ENCODE data around the gene UBQLN4. TPM values are rescaled to one million over a fixed set of nuclear protein-coding genes. Genes with fewer than 3 reads are reported as not detected.
A peak's percentile ranks its signal among the peaks of the same experiment; 100 is the strongest.

UBQLN4 gene
- total RNA-seq, 6 donors from 2014 or later, result 22.2 to 39.8 (median 24.5) TPM

DNA sequence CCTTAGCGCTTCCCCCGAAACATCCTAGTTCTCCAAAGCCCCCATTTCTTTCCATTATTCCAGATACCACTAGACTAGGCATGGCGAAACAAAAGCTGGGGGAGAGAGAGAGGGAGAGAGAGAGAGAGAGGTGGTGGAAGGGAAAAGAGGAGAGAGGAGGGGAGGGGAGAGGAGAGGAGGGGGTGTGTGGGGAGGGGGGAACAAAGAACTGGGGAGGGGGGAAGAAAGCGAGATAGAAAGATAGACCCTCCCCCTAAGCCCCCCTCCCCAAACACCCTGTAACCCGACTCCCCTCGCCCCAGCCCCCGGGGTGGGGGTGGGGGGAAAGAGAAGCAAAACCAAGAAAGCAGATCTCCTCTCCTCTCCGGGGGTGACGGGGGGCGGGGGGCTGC, 28.3 kb upstream of the UBQLN4 start:
- no peak for ATAC-seq (ENCODE audit: low FRiP score in 2 of 2)
- peak overlapping the region in 1 of 4 donors; percentile 80 for H3K27ac ChIP-seq
- DNase-seq, result no peak
- no peaks in the 10 kb centered on the region for H3K36me3 ChIP-seq
- peaks cover 0 to 4% (median 0%) of the 10 kb centered on the region in 4 donors for H3K27me3 ChIP-seq
- TF ChIP-seq POLR2A (IDR thresholded peaks at IDR 0.05) (no peak), POLR2AphosphoS5 (IDR thresholded peaks at IDR 0.05) (no peak), EP300 (IDR thresholded peaks at IDR 0.05) (no peak)
- TF ChIP-seq, protein P1, sequence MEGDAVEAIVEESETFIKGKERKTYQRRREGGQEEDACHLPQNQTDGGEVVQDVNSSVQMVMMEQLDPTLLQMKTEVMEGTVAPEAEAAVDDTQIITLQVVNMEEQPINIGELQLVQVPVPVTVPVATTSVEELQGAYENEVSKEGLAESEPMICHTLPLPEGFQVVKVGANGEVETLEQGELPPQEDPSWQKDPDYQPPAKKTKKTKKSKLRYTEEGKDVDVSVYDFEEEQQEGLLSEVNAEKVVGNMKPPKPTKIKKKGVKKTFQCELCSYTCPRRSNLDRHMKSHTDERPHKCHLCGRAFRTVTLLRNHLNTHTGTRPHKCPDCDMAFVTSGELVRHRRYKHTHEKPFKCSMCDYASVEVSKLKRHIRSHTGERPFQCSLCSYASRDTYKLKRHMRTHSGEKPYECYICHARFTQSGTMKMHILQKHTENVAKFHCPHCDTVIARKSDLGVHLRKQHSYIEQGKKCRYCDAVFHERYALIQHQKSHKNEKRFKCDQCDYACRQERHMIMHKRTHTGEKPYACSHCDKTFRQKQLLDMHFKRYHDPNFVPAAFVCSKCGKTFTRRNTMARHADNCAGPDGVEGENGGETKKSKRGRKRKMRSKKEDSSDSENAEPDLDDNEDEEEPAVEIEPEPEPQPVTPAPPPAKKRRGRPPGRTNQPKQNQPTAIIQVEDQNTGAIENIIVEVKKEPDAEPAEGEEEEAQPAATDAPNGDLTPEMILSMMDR (IDR thresholded peaks at IDR 0.05), result no peak
- 0 to 3% methylated on average over 4 to 8 of the region's 10 CpGs for WGBS, 2 donors
- H3K9me3 ChIP-seq, result no peaks in the 10 kb centered on the region
- H3K4me1 ChIP-seq, result peaks cover 17 to 30% (median 22%) of the 10 kb centered on the region in 4 donors
- H3K4me3 ChIP-seq, result peak overlapping the region; percentile 78 to 89 (median 84)

DNA sequence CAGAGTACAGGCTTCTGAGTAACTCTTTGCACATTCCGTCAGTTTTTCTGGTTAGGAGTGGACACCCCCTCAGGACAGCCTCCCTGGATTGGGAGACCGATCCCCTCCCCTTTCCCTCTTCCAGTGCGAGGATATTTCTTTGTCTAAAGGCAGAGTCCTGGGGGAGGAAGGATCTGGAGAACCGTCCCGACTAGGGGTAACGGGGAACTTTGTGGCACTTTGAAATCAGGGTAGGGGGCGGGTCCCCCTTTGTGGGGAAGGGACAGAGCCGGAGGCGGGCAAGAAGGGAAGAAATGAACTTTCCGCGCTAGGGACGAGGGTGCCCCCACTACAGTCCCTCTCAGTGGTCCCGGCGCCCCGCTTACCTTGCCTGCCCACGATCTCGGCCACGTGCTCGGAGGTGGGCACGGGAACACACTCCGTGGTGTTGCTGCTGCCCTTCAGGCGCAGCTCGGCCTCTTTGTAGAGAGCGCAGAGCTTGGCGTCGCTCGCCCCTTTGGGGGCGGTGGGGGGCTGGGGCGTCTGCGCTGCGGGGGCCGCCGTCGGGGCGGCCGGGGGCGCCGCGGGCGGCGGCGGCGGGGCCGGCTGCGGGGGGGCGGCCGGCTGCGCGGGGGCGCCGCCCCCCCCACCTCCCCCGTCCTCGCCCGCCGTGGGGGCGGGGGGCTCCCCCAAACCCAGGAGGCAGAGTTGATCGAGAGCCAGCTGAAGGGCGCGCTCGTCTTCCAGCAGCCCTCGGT, 27.8 kb upstream of the UBQLN4 start:
- Histone ChIP-seq H3K4me1 (peaks cover 15 to 36% (median 21%) of the 10 kb centered on the region in 4 donors), H3K27ac (no peak overlapping the region), H3K27me3 (peaks cover 0 to 4% (median 0%) of the 10 kb centered on the region in 4 donors), H3K4me3 (peak overlapping the region in 3 of 4 donors; percentile 78 to 88 (median 79)), H3K9me3 (no peaks in the 10 kb centered on the region), H3K36me3 (no peaks in the 10 kb centered on the region)
- DNase-seq (peak in 1 of 2 donors; percentile 67), ATAC-seq (ENCODE audit: low FRiP score in 2 of 2) (no peak)
- 7 to 9% methylated on average over 26 to 34 of the region's 61 CpGs for WGBS, 2 donors
- no peak for TF ChIP-seq EP300 (IDR thresholded peaks at IDR 0.05)
- TF ChIP-seq POLR2AphosphoS5 (IDR thresholded peaks at IDR 0.05), result no peak
- TF ChIP-seq POLR2A (IDR thresholded peaks at IDR 0.05), result no peak
- TF ChIP-seq, protein P1 (IDR thresholded peaks at IDR 0.05), result no peak

DNA sequence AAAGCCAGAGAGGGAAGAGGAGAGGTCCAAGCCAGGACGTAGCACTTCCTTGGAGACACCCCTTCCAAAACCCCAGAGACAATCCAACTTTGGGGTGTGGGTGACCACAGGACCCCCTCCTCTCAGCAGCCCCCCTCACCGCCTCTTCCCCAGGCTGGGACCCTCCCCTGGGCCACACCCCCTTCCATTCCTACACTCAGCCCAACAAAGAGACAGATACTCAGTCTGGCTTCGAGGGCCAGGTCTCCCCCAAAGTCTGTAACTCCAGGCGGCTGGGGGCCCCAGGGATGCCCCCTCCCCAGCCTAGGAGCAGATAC, 27.2 kb upstream of the UBQLN4 start:
- Histone ChIP-seq H3K27me3 (peaks cover 0 to 4% (median 0%) of the 10 kb centered on the region in 4 donors), H3K36me3 (no peaks in the 10 kb centered on the region), H3K27ac (no peak overlapping the region), H3K4me3 (peak overlapping the region in 1 of 4 donors; percentile 78), H3K9me3 (no peaks in the 10 kb centered on the region), H3K4me1 (peaks cover 16 to 41% (median 24%) of the 10 kb centered on the region in 4 donors)
- ATAC-seq (ENCODE audit: low FRiP score in 2 of 2) (no peak), DNase-seq (no peak)
- WGBS, 2 donors, result 62 to 72% methylated on average over 3 to 4 of the region's 4 CpGs
- TF ChIP-seq POLR2AphosphoS5 (IDR thresholded peaks at IDR 0.05) (no peak), EP300 (IDR thresholded peaks at IDR 0.05) (no peak), POLR2A (IDR thresholded peaks at IDR 0.05) (no peak)
- TF ChIP-seq, protein P1 (IDR thresholded peaks at IDR 0.05), result no peak

DNA sequence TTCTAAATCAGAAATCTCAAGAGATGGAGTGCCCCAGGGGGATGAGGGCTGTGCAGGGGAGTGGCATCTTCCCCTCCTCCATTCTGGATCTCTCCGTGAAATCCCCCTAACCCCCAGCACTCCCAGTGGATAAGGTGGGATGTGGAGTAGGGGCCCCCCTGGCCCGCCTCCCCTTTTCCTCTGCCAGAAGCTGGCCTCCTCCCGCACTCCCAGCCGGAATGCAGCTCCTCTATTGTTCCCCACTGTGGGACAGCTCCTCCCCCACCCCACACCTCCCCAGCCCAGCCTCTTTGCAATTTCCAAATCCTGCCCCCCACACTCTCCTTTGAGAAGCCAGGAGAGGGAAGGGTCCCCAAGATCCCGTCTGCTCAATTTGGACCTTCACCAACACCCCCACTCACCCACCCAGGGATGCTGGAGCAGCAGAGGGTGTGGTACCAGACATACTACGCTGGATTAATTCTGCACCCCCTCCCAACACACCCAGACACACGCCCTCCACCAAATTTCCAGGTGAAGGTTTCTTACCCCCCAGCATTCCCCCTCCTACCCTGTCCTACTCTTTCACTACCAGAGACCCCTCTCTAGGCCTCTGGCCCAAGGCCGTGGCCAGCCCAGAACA, 26.8 kb upstream of the UBQLN4 start:
- H3K9me3 ChIP-seq, result no peaks in the 10 kb centered on the region
- peaks cover 20 to 46% (median 28%) of the 10 kb centered on the region in 4 donors for H3K4me1 ChIP-seq
- H3K27me3 ChIP-seq, result peaks cover 0 to 4% (median 0%) of the 10 kb centered on the region in 4 donors
- TF ChIP-seq POLR2A (IDR thresholded peaks at IDR 0.05) (no peak), POLR2AphosphoS5 (IDR thresholded peaks at IDR 0.05) (no peak), EP300 (IDR thresholded peaks at IDR 0.05) (no peak)
- TF ChIP-seq, protein P1 (IDR thresholded peaks at IDR 0.05), result no peak
- H3K36me3 ChIP-seq, result no peaks in the 10 kb centered on the region
- ATAC-seq (ENCODE audit: low FRiP score in 2 of 2) (no peak), DNase-seq (no peak)
- H3K4me3 ChIP-seq, result no peak overlapping the region
- H3K27ac ChIP-seq, result no peak overlapping the region
- 63 to 77% methylated on average over 7 of the region's 8 CpGs for WGBS, 2 donors
